Neutrophil (primary cell): Measurements from ENCODE around the gene BMPR1B.

ENCODE experiments used
- H3K27ac ChIP-seq: fragments of 200-600 bp; sonication (generic); 2 replicates; pipeline ENCODE4 v1.5.1; 2016; ENCODE audit warnings: mild to moderate bottlenecking, moderate library complexity
- H3K27me3 ChIP-seq: fragments of 200-600 bp; sonication (generic); 2 replicates; pipeline ENCODE4 v1.6.0; 2016; ENCODE audit warnings: mild to moderate bottlenecking
- H3K36me3 ChIP-seq: fragments of 200-600 bp; sonication (generic); 2 replicates; pipeline ENCODE4 v1.5.1; 2017
- H3K4me1 ChIP-seq, 2 experiments: fragments of 200-600 bp in 1 of 2; sonication (generic) in 1 of 2; 1 replicate in 1 of 2; 2 replicates in 1 of 2; pipeline versions ENCODE4 v1.5.1 to v1.6.1; 2013 to 2016; ENCODE audit warnings: low read depth in 1 of 2, low read length in 1 of 2, mild to moderate bottlenecking in 1 of 2, moderate library complexity in 1 of 2; ENCODE audit not compliant: control insufficient read depth in 1 of 2, insufficient read depth in 1 of 2
- H3K4me3 ChIP-seq, 2 experiments: fragments of 200-600 bp in 1 of 2; sonication (generic) in 1 of 2; 1 replicate in 1 of 2; 2 replicates in 1 of 2; pipeline ENCODE4 v1.5.1; 2013 to 2016; ENCODE audit warnings: low read depth in 1 of 2, low read length in 1 of 2, mild to moderate bottlenecking in 1 of 2, moderate library complexity in 1 of 2
- H3K9me3 ChIP-seq: fragments of 200-600 bp; sonication (generic); 2 replicates; pipeline ENCODE4 v1.5.1; 2016
- CTCF ChIP-seq: fragments of 200-600 bp; sonication (generic); IDR thresholded peaks from 2 replicates; pipeline ENCODE4 v1.5.1; 2016; ENCODE audit warnings: antibody characterized with exemption

Gene BMPR1B

GRCh38 chr4:95190751-95191436 lies 433.1 kb downstream of the BMPR1B start:
- no peak for TF ChIP-seq CTCF

GRCh38 chr4:95191537-95191936 lies 433.8 kb downstream of the BMPR1B start:
- Histone ChIP-seq H3K4me1 (peaks cover 0 to 23% of the 10 kb centered on the region in 2 experiments), H3K9me3 (no peaks in the 10 kb centered on the region), H3K36me3 (no peaks in the 10 kb centered on the region), H3K27me3 (no peaks in the 10 kb centered on the region), H3K27ac (no peak overlapping the region), H3K4me3 (no peak overlapping the region)
- TF ChIP-seq CTCF, result no peak

More at GRCh38 chr4:95190751-95191436, 433.1 kb downstream of the BMPR1B start:
- Histone ChIP-seq H3K4me1 (peaks cover 0 to 23% of the 10 kb centered on the region in 2 experiments), H3K4me3 (no peak overlapping the region), H3K36me3 (no peaks in the 10 kb centered on the region), H3K9me3 (no peaks in the 10 kb centered on the region), H3K27ac (no peak overlapping the region), H3K27me3 (no peaks in the 10 kb centered on the region)

- Histone ChIP-seq H3K27me3 (no peaks in the 10 kb centered on the region), H3K36me3 (no peaks in the 10 kb centered on the region), H3K9me3 (no peaks in the 10 kb centered on the region), H3K4me1 (peaks cover 3 to 26% of the 10 kb centered on the region in 2 experiments), H3K4me3 (no peak overlapping the region), H3K27ac (peak overlapping the region; percentile 45)
- TF ChIP-seq CTCF, result no peak
Measured at GRCh38 chr4:95193391-95194224, 435.9 kb downstream of the BMPR1B start.

- no peaks in the 10 kb centered on the region for H3K9me3 ChIP-seq
- H3K27ac ChIP-seq, result no peak overlapping the region
- TF ChIP-seq CTCF, result no peak
- no peaks in the 10 kb centered on the region for H3K27me3 ChIP-seq
- H3K4me1 ChIP-seq, result peaks cover 8 to 26% of the 10 kb centered on the region in 2 experiments
- H3K4me3 ChIP-seq, result no peak overlapping the region
- no peaks in the 10 kb centered on the region for H3K36me3 ChIP-seq
Measured at GRCh38 chr4:95197353-95197752, 439.6 kb downstream of the BMPR1B start.

- Histone ChIP-seq H3K4me3 (no peak overlapping the region), H3K27me3 (no peaks in the 10 kb centered on the region), H3K36me3 (no peaks in the 10 kb centered on the region), H3K27ac (peak overlapping the region; percentile 17), H3K9me3 (no peaks in the 10 kb centered on the region), H3K4me1 (peaks cover 8 to 23% of the 10 kb centered on the region in 2 experiments)
- no peak for TF ChIP-seq CTCF
Measured at GRCh38 chr4:95198961-95199360, 441.2 kb downstream of the BMPR1B start.
